ENCODE results near the gene MRPL12.

MRPL12 gene

GRCh38 chr17:81710514-81711308, 7.5 kb downstream of the MRPL12 start (continued):
- TF ChIP-seq AEBP2 (tag by site-specific recombination; IDR thresholded peaks at IDR 0.05; ENCODE audit: borderline replicate concordance) (no peak), ZNF624 (tag by site-specific recombination; IDR thresholded peaks at IDR 0.05) (no peak), ZEB2 (tag by site-specific recombination; IDR thresholded peaks at IDR 0.05) (no peak), ZNF645 (tag by site-specific recombination; IDR thresholded peaks at IDR 0.05) (no peak), ZNF398 (tag by site-specific recombination; IDR thresholded peaks at IDR 0.05) (no peak), ZNF121 (tag by site-specific recombination; IDR thresholded peaks at IDR 0.05) (no peak), ZNF266 (tag by site-specific recombination; IDR thresholded peaks at IDR 0.05; ENCODE audit: low read depth) (no peak), ZNF670 (tag by site-specific recombination; IDR thresholded peaks at IDR 0.05; ENCODE audit: low read depth) (no peak), ZNF248 (tag by site-specific recombination; IDR thresholded peaks at IDR 0.05) (no peak), ZNF501 (tag by site-specific recombination; IDR thresholded peaks at IDR 0.05) (no peak), ZBTB10 (tag by site-specific recombination; IDR thresholded peaks at IDR 0.05) (no peak), ZNF626 (tag by site-specific recombination; IDR thresholded peaks at IDR 0.05) (no peak), HOXD13 (CRISPR knock-in tag; IDR thresholded peaks at IDR 0.05; ENCODE audit: borderline replicate concordance) (no peak), ZBTB26 (tag by site-specific recombination; optimal IDR thresholded peaks at IDR 0.05) (no peak), ZNF138 (tag by site-specific recombination; IDR thresholded peaks at IDR 0.05; ENCODE audit: borderline replicate concordance) (no peak), YY1 (tag by site-specific recombination; IDR thresholded peaks at IDR 0.05) (no peak), RBAK (tag by site-specific recombination; IDR thresholded peaks at IDR 0.05) (no peak), ZNF157 (tag by site-specific recombination; IDR thresholded peaks at IDR 0.05) (no peak), ZNF585B (tag by site-specific recombination; IDR thresholded peaks at IDR 0.05) (no peak), ELK4 (IDR thresholded peaks at IDR 0.05; ENCODE audit: borderline replicate concordance, low read depth, low read length) (no peak), ZNF175 (tag by site-specific recombination; IDR thresholded peaks at IDR 0.05) (no peak), ZNF292 (tag by site-specific recombination; IDR thresholded peaks at IDR 0.05; ENCODE audit: borderline replicate concordance, low read depth) (no peak), SCRT1 (tag by site-specific recombination; IDR thresholded peaks at IDR 0.05; ENCODE audit: borderline replicate concordance) (peak; percentile 63; the same call in 1 of the 2 replicates), ZNF26 (tag by site-specific recombination; IDR thresholded peaks at IDR 0.05) (no peak), ZFP69B (tag by site-specific recombination; IDR thresholded peaks at IDR 0.05) (no peak), ZNF140 (tag by site-specific recombination; IDR thresholded peaks at IDR 0.05) (no peak), ZNF548 (tag by site-specific recombination; IDR thresholded peaks at IDR 0.05) (no peak)

Data from HEK293 (cell line).